Measurements from ENCODE around the gene ENG. TPM values are rescaled to one million over a fixed set of nuclear protein-coding genes. Genes with fewer than 3 reads are reported as not detected.

The ENG gene
- polyA plus RNA-seq, 1 of the 3 experiments (the other 2 are of a cell fraction): 18.8 TPM

- TF ChIP-seq GATA2 (CRISPR knock-in tag; IDR thresholded peaks at IDR 0.05): no peak
These were observed 25.7 kb upstream of the ENG start (continued) for GRCh38 chr9:127880143-127880542.

GRCh38 chr9:127878652-127879390, 24.4 kb upstream of the ENG start:
- CTCF ChIA-PET: interaction anchor here (0.8 to 5.9 kb wide), 4 partner anchors 9 to 144 kb away, joined by 3 to 31 read pairs (median 13); partner anchors contain the start of genes CDK9 and TOR2A
- no peaks in the 10 kb centered on the region for H3K36me3 ChIP-seq (replicated peaks in 1 of 2; ENCODE audit: control insufficient read depth in 1 of 2, insufficient read depth in 2 of 2, low read length in 1 of 2)
- H3K4me2 ChIP-seq: no peak overlapping the region
- no peak overlapping the region for H3K27ac ChIP-seq (ENCODE audit: low read depth in 2 of 2, low read length in 1 of 2)
- H4K20me1 ChIP-seq (ENCODE audit: insufficient read depth): no peaks in the 10 kb centered on the region
- H3K9me2 ChIP-seq: no peaks in the 10 kb centered on the region
- TF ChIP-seq RCOR1 (IDR thresholded peaks at IDR 0.05; ENCODE audit: low read length) (no peak), TEAD4 (IDR thresholded peaks at IDR 0.05; ENCODE audit: borderline replicate concordance, insufficient read depth) (no peak), RXRA (IDR thresholded peaks at IDR 0.05; ENCODE audit: borderline replicate concordance, low read depth) (no peak), FOSL2 (IDR thresholded peaks at IDR 0.05; ENCODE audit: borderline replicate concordance, low read depth) (no peak), PBX3 (IDR thresholded peaks at IDR 0.05) (no peak), GATA2 (CRISPR knock-in tag; IDR thresholded peaks at IDR 0.05) (no peak), POLR2AphosphoS5 (IDR thresholded peaks at IDR 0.05; ENCODE audit: low read depth, low read length) (no peak), MEF2A (IDR thresholded peaks at IDR 0.05; ENCODE audit: borderline replicate concordance, low read depth) (no peak), CHD2 (IDR thresholded peaks at IDR 0.05; ENCODE audit: low read length, partially characterized antibody) (no peak), TCF12 (IDR thresholded peaks at IDR 0.05) (no peak), JUND (IDR thresholded peaks at IDR 0.05) (no peak), TAF1 (IDR thresholded peaks at IDR 0.05; ENCODE audit: borderline replicate concordance, low read depth, low read length) (no peak), SIN3A (IDR thresholded peaks at IDR 0.05; ENCODE audit: borderline replicate concordance, low read depth, low read length) (no peak), YY1 (IDR thresholded peaks at IDR 0.05; ENCODE audit: low read depth) (no peak)
- TF ChIP-seq, protein P1, sequence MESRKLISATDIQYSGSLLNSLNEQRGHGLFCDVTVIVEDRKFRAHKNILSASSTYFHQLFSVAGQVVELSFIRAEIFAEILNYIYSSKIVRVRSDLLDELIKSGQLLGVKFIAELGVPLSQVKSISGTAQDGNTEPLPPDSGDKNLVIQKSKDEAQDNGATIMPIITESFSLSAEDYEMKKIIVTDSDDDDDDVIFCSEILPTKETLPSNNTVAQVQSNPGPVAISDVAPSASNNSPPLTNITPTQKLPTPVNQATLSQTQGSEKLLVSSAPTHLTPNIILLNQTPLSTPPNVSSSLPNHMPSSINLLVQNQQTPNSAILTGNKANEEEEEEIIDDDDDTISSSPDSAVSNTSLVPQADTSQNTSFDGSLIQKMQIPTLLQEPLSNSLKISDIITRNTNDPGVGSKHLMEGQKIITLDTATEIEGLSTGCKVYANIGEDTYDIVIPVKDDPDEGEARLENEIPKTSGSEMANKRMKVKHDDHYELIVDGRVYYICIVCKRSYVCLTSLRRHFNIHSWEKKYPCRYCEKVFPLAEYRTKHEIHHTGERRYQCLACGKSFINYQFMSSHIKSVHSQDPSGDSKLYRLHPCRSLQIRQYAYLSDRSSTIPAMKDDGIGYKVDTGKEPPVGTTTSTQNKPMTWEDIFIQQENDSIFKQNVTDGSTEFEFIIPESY (IDR thresholded peaks at IDR 0.05; ENCODE audit: borderline replicate concordance, low read depth): no peak
- TF ChIP-seq, protein P2, sequence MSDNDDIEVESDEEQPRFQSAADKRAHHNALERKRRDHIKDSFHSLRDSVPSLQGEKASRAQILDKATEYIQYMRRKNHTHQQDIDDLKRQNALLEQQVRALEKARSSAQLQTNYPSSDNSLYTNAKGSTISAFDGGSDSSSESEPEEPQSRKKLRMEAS (IDR thresholded peaks at IDR 0.05; ENCODE audit: low read depth): no peak
- TF ChIP-seq, protein P3, sequence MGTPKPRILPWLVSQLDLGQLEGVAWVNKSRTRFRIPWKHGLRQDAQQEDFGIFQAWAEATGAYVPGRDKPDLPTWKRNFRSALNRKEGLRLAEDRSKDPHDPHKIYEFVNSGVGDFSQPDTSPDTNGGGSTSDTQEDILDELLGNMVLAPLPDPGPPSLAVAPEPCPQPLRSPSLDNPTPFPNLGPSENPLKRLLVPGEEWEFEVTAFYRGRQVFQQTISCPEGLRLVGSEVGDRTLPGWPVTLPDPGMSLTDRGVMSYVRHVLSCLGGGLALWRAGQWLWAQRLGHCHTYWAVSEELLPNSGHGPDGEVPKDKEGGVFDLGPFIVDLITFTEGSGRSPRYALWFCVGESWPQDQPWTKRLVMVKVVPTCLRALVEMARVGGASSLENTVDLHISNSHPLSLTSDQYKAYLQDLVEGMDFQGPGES (IDR thresholded peaks at IDR 0.05; ENCODE audit: low read depth, low read length): no peak
- no peak overlapping the region for H3K4me3 ChIP-seq (ENCODE audit: low read depth in 2 of 2, low read length in 1 of 2)
- peaks cover 7% of the 10 kb centered on the region; the same call in 1 of the 2 replicates for H3K79me2 ChIP-seq (ENCODE audit: insufficient read depth)
- H3K4me1 ChIP-seq (ENCODE audit: control insufficient read depth in 1 of 2, insufficient read depth in 2 of 2, low read depth in 1 of 2, low read length in 1 of 2): peaks cover 9 to 34% of the 10 kb centered on the region in 2 experiments; a peak in 2 of 4 replicates
- H3K9me3 ChIP-seq: no peaks in the 10 kb centered on the region
- no peak overlapping the region for H3K9ac ChIP-seq
- 88% methylated on average over 8 of the region's 8 CpGs for WGBS (ENCODE audit: low lambda C conversion rate)
- peaks cover 2% of the 10 kb centered on the region for H3F3A ChIP-seq (replicated peaks; ENCODE audit: insufficient read depth)
- H3K27me3 ChIP-seq (ENCODE audit: insufficient read depth): no peaks in the 10 kb centered on the region
- POLR2A ChIA-PET: interaction anchor here (0.5 kb wide), 1 partner anchor 281 kb away, joined by 3 read pairs; no protein-coding TSS in a partner anchor
- no peak for DNase-seq
- no peak overlapping the region for H2AFZ ChIP-seq (ENCODE audit: low read depth)

Measured in SK-N-SH (cell line).